Peyer's patch (tissue), 4 donors: ENCODE measurements around the gene CLDN6.

ENCODE experiments used
- POLR2A ChIP-seq, 2 donors: fragments of 450-650 bp; IDR thresholded peaks; one replicate each; pipeline ENCODE4 v1.5.1; 2017; ENCODE audit warnings: antibody characterized with exemption in 2 of 2, mild to moderate bottlenecking in 2 of 2, moderate library complexity in 2 of 2
- TF ChIP-seq, protein P1 (sequence below), 6 experiments: fragments of 450-650 bp in 4 of 6; fragments of 200-600 bp in 2 of 6; sonication (generic) in 1 of 6; IDR thresholded peaks; one replicate each; pipeline ENCODE4 v1.5.1; 2017 to 2019; ENCODE audit warnings: antibody characterized with exemption in 6 of 6, mild to moderate bottlenecking in 3 of 6, moderate library complexity in 1 of 6

- TF ChIP-seq, protein P1, sequence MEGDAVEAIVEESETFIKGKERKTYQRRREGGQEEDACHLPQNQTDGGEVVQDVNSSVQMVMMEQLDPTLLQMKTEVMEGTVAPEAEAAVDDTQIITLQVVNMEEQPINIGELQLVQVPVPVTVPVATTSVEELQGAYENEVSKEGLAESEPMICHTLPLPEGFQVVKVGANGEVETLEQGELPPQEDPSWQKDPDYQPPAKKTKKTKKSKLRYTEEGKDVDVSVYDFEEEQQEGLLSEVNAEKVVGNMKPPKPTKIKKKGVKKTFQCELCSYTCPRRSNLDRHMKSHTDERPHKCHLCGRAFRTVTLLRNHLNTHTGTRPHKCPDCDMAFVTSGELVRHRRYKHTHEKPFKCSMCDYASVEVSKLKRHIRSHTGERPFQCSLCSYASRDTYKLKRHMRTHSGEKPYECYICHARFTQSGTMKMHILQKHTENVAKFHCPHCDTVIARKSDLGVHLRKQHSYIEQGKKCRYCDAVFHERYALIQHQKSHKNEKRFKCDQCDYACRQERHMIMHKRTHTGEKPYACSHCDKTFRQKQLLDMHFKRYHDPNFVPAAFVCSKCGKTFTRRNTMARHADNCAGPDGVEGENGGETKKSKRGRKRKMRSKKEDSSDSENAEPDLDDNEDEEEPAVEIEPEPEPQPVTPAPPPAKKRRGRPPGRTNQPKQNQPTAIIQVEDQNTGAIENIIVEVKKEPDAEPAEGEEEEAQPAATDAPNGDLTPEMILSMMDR (IDR thresholded peaks at IDR 0.05): no peak
- no peak for TF ChIP-seq POLR2A (IDR thresholded peaks at IDR 0.05)
Measured at GRCh38 chr16:3012246-3012645, 5.7 kb downstream of the CLDN6 start.
